Fibroblast of skin of left biceps (primary cell): ENCODE results near the gene ATN1.
"Not testable (repeated sequence)": the region's sequence is repeated elsewhere in the genome, so short reads cannot be mapped to it uniquely, and the experiment has no call there.

ENCODE experiments used
- DNase-seq, 2 experiments: peaks; one replicate each; pipeline ENCODE4 v3.0.0-alpha.2; 2013; ENCODE audit warnings: low read depth in 2 of 2

The ATN1 gene

DNA sequence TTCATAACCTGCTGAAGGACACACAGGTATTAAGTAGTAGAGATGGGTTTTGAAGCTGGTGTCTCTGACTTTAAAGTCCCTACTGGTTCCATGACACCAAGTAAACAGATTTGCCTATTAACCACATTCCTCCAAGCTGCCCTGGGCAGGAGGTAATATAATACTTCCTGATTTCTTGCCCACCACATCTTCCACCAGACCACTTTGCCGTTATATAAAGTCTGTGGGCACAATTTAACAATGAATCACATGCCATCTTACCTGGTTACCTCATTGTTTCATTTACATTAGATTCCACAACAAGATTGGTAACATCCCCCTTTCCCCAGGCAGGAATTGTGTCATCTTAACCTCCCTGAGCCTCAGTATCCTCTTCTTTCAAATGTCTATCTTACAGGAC is 24.0 kb upstream of the ATN1 start:
- no peak for DNase-seq

DNA sequence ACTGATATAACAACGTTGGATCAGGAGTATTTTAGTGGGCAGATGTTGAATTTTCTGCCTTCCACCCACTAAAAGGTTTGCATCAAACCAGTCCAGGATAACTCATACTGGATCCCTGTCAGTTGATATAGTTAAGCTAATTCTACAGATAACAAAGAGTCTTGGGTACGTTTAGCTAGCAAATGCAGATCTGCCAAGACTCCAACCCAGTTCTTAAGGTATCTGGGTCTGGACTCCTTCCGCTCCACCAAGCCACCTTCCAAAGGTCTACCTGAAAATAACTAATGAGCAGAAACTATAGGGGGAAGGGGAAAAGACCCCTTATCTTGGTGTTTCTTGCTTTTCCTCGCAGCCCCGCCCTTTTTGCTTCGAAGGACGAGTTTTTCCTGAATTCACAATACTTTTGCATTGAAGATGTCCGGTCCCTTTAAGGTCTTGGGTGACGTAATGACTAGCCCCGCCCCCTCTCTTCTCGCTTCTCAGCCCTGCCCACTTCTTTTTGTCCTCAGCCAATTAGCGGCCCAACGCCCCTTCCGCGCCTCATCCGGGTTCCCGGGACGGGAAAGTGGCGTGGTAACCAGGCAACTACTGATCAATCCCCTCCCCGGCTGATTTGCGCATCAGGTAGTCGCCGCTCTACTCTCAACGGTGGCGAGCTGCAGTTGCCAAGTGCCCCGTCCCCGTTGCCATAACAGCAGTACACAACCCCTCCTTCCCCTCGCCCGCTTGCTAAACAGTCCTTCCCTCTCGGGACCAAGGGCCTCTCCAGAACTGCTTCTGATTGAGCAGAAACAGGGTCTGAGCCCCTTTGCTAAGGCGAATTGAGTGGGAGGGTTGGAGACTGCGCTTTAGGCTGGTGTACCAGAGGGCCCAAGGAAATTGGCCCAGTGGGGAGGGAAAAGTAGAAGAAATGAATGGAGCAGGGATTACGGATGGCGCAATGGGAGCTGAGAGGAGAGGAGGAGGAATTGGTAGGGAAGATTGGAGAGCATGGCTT is 23.2 kb upstream of the ATN1 start, which contains the start of gene LRRC23:
TSS of gene LRRC23 (plus strand) at position 543 of the 997 bp plus-strand sequence. CDS start 812 bp downstream, outside the sequence.
- DNase-seq: peak; percentile 83 to 89

DNA sequence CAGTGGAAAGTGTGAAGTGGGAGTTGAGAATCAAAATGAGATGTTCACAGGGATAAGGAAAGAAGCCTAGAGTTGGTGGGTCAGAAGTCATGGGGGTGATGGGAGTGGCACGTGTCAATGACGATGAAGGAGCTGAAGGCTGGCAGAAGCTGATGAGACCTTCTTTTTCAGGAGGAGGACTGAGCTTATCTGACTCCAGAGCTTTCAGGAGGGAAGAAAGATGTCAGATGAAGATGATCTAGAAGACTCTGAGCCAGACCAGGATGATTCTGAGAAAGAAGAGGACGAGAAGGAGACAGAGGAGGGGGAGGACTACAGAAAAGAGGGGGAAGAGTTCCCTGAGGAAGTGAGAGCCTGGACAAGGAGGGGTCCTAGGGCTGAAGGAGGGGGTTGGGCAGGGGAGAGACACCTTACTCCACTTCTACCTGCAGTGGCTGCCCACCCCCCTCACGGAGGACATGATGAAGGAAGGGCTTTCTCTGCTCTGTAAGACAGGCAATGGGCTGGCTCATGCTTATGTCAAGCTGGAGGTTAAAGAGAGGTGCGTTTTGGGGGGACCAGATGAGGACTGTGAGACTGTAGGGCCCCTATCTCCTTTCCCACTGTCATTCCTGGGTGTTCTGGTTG is 22.2 kb upstream of the ATN1 start:
- DNase-seq: no peak

DNA sequence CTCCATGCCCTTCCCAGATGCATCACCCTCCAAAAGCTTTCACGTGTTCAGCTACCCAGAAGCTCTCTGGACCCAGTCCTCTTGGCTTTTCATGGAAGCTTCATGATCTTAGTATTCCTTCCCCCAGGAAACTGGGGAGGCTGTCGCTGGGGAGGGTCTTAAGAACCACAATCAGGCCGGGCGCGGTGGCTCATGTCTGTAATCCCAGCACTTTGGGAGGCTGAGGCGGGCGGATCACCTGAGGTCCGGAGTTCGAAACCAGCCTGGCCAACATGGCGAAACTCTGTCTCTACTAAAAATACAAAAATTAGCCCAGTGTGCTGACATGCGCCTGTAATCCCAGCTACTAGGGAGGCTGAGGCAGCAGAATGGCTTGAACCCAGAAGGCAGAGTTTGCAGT is 19.6 kb upstream of the ATN1 start:
- DNase-seq: not testable (repeated sequence)

DNA sequence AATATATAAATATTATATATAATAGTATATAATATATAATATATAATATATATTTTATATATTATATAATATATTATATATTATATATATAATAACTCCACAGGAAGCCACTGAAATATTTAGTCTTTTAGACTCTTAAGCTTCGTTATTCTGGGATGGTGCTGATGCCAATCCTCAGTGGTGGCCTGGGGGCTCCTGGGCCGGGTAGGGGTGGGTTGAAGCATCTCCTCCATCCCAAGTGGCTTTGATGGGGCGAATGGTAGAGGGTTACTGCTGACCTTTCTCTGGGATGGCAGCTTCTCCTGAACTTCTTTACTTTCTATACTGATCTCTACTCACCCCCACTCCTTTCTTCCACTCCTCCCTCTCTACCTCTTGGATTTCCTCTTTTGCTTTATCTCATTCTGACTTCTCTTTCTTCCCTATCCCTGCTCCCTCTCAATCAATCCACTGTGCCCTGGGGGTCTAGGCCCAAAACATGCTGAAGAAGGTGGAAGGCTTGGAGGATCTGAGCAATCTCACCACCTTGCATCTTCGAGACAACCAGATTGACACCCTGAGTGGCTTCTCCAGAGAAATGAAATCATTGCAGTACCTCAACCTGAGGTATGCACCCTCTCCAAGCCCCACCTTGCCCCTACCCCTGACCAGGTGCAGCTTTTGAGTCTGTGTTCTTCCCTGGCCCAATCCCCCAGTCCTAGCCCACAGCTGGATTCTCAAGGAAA is 18.2 kb upstream of the ATN1 start:
- DNase-seq: no peak

DNA sequence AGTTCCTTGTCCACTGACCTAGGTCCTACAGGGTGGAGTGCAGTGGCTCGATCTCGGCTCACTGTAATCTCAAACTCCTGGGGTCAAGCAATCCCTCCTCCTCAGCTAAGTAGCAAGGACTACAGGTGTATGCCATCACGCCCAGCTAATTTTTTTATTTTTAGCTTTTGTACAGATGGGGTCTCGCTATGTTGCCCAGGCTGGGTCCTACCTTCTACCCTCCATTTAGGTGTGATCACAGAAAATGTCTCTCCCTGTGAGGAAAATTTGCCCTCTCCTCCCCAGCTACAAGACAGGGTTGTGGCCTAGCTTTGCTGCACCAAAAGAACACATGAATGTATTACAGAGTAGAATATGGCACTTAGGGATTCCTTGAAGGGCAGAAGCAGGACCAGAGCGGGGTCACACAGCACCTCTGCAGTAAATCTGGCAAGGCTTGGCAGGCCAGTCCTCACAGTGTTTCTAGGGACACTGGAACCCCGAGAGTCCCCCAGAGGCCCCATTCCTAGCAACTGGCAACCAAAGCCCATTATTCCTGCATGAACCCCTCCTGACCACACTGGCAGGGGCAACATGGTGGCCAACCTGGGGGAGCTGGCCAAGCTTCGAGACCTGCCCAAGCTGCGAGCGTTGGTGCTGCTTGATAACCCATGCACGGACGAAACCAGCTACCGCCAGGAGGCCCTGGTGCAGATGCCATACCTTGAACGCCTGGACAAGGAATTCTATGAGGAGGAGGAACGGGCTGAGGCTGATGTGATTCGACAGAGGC is 15.4 kb upstream of the ATN1 start:
- DNase-seq: no peak

DNA sequence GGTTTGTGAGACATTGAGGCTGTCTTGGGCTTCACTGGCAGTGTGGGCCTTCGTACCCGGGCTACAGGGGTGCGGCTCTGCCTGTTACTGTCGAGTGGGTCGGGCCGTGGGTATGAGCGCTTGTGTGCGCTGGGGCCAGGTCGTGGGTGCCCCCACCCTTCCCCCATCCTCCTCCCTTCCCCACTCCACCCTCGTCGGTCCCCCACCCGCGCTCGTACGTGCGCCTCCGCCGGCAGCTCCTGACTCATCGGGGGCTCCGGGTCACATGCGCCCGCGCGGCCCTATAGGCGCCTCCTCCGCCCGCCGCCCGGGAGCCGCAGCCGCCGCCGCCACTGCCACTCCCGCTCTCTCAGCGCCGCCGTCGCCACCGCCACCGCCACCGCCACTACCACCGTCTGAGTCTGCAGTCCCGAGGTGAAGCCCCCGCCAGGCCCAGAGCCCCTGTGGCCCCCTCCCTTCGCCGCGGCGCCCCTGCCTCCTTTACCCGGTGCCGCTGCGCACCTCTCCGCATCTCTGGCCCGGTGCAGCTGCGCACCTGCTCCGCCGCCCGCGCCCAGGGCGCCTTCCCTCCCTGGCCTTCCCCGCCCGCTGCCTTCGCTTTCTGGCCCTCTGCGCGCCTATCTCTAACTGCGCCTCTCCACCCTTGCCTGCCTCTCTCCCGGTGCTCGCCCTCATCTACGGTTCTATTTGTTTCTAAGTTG is 13.4 kb upstream of the ATN1 start, which contains the start of gene ENO2:
TSS of gene ENO2 (plus strand) at position 335 of the 701 bp plus-strand sequence. CDS start 1,253 bp downstream, outside the sequence.
- DNase-seq: no peak

DNA sequence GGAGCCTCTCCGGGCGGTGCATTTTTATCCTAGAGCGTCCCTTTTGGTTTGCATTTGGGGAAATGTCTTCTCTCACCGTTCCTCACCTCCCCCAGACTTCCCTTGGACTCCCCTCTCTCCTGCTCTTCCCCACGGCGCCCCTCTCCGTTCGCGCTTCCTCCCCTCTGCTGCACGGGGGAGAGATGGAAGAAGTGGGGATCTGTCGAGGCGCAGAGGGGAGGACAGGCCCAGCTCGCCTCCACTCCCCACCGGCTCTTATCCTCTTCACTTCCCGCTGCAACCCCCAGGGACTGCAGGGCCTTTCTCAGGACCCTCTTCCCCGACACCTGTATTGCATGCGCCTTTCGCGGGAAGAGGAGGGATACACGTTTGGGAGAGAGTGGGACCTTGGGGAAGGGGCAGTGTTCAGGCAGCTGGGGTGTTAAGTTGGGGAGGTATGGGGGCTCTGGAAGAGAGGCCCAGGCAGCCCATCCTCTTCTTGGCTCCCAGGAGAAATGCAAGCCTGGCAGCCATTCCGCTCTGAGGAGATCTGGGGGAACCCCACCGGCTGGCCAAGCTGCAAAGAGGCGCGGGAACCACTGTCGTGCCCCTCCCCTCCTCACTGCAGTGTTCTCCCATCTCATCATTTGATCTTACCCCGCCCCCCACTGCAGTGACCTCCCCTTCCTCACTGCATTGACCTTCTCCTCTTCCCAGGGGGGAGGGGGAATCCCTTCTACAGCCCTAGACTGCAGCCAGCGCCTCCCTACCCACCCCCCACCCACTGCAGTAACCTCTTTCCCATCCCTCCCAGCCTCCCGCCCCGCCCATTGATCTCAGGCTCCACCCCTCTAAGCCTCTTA is 12.6 kb upstream of the ATN1 start:
- no peak for DNase-seq

DNA sequence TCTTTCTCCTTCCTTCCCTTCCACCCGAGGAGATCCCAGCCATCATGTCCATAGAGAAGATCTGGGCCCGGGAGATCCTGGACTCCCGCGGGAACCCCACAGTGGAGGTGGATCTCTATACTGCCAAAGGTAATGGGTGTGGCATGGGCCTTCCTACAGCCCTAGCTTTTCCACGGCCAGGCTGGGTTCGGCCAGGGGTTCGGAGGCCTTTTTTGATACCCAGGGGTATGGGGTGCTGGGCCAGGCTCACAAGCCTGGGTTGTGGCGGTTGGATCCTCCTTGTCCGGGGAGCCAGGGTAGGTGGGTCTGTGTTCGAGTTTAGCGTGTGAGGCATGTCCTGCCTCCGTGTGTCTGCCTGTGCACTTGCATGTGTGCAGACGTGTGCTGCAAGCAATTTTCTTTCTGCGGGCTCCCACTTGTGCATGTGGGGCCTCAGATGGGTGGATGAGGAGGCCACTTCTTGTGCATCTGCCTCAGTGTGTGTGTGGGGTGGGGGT is 11.9 kb upstream of the ATN1 start:
- DNase-seq: no peak

DNA sequence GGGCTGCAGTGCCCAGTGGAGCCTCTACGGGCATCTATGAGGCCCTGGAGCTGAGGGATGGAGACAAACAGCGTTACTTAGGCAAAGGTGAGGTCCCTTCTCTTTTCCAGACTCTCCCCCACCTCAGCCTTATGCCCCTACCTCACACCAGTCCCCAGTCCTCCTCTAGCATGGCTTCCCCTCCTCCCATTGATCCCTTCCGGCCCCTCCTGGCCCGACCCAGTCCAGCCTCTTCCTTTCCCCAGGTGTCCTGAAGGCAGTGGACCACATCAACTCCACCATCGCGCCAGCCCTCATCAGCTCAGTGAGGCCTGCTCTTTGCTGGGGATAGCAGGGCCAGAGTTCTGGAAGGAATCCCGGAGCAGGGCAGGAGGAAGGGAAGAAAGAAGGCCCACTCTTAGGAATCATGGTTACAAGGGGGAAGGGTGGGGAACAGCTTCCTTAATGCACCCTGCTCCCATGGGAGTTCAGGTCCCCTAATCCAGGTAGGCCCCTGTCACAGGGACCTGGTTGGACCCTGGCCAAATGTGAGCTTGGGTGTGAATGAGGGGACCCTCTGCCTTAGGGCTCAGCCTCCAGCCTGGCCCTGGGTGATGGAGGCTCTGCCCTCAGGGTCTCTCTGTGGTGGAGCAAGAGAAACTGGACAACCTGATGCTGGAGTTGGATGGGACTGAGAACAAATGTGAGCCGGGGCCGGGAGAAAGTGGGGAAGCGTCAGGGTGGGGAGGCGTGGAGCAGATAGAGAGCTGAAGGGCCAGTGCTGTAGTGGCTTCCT is 11.1 kb upstream of the ATN1 start:
- DNase-seq: no peak

DNA sequence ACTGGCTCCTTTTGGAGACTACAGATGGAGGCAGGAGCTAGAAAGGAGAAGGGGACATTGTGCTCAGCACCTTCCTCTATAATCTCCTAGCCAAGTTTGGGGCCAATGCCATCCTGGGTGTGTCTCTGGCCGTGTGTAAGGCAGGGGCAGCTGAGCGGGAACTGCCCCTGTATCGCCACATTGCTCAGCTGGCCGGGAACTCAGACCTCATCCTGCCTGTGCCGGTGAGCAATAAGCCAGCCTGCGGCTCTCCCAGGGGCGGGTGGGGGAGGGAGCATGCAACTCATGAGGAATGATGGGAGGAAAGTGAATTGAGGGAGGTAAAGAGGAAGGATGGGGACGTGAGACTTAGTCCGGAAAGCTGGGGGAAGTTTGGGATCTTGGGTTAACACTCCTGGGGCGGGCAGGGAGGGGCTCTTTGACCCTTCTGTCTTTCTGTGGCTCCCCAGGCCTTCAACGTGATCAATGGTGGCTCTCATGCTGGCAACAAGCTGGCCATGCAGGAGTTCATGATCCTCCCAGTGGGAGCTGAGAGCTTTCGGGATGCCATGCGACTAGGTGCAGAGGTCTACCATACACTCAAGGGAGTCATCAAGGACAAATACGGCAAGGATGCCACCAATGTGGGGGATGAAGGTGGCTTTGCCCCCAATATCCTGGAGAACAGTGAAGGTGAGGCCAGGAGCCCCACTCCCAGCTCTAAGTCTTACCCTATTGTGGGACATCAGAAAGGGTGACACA is 10.1 kb upstream of the ATN1 start:
- DNase-seq: no peak

DNA sequence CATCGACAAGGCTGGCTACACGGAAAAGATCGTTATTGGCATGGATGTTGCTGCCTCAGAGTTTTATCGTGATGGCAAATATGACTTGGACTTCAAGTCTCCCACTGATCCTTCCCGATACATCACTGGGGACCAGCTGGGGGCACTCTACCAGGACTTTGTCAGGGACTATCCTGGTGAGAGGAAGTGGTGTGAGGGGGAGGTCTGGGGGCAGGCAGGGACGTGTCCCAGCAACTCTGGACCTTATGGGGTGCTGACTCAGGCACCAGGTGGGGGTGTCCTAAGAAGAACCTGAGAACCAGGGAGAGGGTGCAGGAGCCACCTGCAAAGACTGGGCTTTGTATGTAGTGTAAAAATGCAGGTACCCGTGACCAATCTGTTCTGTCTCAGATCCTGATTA is 8.2 kb upstream of the ATN1 start:
- DNase-seq: no peak

DNA sequence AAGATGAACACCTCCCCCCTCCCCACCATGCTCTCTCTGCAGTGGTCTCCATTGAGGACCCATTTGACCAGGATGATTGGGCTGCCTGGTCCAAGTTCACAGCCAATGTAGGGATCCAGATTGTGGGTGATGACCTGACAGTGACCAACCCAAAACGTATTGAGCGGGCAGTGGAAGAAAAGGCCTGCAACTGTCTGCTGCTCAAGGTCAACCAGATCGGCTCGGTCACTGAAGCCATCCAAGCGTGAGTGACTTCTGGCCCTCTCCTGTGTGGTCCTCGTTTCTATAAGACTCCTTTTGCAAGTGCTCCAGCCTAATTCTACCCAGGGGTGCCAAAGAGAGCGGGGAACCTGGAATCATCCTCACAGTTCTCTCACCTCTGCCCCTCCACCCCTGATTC is 6.2 kb upstream of the ATN1 start:
- DNase-seq: no peak

DNA sequence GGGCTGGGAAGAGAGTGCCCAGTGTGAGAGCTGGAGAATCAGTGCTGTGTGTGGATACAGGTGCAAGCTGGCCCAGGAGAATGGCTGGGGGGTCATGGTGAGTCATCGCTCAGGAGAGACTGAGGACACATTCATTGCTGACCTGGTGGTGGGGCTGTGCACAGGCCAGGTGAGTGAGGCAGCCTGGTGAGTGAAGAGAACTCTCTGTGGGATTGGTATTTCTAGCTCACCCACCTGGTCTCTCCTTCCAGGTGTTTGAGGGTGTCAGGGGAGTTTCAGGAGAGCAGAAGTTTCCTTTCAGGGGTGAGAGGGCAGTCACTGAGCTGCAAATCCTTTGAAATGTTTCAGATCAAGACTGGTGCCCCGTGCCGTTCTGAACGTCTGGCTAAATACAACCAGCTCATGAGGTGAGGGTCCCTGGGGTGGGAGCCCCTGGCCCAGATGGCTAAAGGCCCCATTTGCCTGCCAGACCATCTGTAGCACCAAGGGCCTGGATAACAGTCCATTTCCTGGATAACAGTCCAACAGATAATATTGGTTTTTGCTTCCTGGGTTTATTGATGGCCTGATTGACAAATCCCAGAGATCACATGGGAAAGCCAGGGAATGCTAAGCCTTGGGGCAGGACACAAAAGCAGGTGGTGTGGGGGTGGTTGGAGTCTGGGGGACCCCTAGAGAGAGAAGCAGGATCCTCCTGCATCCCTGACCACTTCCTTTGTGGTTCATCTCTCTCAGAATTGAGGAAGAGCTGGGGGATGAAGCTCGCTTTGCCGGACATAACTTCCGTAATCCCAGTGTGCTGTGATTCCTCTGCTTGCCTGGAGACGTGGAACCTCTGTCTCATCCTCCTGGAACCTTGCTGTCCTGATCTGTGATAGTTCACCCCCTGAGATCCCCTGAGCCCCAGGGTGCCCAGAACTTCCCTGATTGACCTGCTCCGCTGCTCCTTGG is 5.5 kb upstream of the ATN1 start:
- DNase-seq: no peak

DNA sequence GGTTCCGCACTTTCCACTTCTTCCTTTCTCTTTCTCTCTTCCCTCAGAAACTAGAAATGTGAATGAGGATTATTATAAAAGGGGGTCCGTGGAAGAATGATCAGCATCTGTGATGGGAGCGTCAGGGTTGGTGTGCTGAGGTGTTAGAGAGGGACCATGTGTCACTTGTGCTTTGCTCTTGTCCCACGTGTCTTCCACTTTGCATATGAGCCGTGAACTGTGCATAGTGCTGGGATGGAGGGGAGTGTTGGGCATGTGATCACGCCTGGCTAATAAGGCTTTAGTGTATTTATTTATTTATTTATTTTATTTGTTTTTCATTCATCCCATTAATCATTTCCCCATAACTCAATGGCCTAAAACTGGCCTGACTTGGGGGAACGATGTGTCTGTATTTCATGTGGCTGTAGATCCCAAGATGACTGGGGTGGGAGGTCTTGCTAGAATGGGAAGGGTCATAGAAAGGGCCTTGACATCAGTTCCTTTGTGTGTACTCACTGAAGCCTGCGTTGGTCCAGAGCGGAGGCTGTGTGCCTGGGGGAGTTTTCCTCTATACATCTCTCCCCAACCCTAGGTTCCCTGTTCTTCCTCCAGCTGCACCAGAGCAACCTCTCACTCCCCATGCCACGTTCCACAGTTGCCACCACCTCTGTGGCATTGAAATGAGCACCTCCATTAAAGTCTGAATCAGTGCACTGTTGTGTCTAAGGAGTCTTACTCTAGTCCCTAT is 4.6 kb upstream of the ATN1 start:
- DNase-seq: no peak

DNA sequence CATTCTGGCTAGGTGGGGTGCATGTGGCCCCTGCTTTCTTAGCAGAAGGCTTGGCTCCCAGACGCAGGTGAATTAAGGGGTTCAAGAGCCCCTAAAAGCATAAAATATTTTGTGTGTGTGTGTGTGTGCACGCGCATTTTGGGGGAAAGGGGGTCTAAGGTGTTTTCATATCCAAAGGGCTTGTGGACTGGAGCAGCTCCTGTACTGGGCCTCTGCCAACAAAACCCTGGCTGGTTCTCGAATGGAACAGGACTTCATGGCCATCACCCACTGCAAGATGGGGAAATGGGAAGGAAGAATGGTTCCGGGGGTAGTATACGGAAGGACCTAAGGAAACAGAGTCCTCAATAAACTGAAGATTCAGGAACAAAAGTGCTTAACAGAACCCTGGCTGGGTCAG is 3.9 kb upstream of the ATN1 start:
- no peak for DNase-seq

DNA sequence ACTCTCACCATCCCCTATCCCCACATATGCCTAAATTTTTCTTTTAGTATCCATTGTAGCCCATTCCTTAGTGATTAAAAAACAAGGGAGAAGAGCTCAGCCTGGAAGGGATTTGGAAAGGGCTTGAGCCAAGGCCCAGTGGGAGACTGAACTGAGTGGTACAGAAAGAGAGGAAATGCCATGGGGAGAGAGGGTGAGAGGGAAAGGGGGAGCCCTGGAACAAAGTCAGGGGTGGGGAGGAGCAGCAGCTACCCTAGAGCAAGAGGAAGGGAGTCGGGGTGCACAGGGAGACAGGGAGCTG is 2.6 kb upstream of the ATN1 start:
- no peak for DNase-seq
